Measurements from ENCODE around the gene ZKSCAN2. TPM values are rescaled to one million over a fixed set of nuclear protein-coding genes. Genes with fewer than 3 reads are reported as not detected.

The ZKSCAN2 gene
- total RNA-seq (6.8 TPM), polyA plus RNA-seq (2.4 TPM)

GRCh38 chr16:25257470-25257955 is at the start of gene ZKSCAN2:
Gene ZKSCAN2, minus strand, starts transcription at chr16:25257845. Its CDS starts 718 bp downstream, at chr16:25257127.
- WGBS: under 1% methylated on average over 69 of the region's 69 CpGs
- peak; percentile 57 for DNase-seq (ENCODE audit: extremely low spot score)
- Histone ChIP-seq H3K36me3 (ENCODE audit: insufficient read depth) (peaks cover 3% of the 10 kb centered on the region), H3K4me1 (ENCODE audit: insufficient read depth) (no peaks in the 10 kb centered on the region), H3K27ac (ENCODE audit: low read depth) (peak within 1 kb of the TSS; percentile 90), H3K4me3 (ENCODE audit: low read depth, low read length) (peak within 1 kb of the TSS; percentile 64)

GRCh38 chr16:25299792-25300590 is 42.3 kb upstream of the ZKSCAN2 start:
- 60% methylated on average over 4 of the region's 4 CpGs for WGBS
- Histone ChIP-seq H3K36me3 (ENCODE audit: insufficient read depth) (no peaks in the 10 kb centered on the region), H3K4me3 (ENCODE audit: low read depth, low read length) (no peak overlapping the region), H3K27ac (ENCODE audit: low read depth) (no peak overlapping the region), H3K4me1 (ENCODE audit: insufficient read depth) (no peaks in the 10 kb centered on the region)
- no peak for DNase-seq (ENCODE audit: extremely low spot score)

DNA sequence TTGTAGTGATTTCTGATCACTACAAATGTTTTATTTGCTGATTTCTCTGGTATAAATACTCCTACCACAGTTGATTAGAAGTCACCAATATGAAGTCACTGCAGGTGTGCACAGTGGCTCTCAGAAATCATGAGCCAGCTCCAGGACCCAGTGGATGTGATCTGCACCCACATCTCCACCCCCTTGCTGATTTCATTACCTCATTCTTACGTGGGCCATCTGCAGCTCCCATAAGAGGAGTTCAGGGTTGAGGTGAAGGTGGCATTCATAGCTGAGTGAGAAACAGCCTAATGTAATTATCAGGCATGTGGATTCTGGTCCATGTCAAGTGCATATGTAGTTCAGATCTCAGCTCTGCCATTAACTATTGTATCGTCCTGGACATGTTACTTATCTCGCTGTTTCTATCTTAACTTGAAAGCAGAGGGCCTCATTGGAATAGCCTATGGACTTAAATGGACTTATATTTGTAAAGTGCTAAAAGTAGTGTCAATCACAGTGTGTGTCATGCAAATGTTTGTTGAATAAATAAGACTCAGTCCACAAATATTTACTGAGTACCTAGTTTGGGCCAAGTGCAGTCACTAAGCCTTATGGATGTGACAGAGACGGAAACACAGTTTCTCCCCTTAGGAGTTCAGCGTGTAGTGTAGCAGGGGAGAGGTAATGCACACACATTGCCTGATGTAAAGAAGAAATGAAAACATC is 40.7 kb upstream of the ZKSCAN2 start:
- Histone ChIP-seq H3K27ac (ENCODE audit: low read depth) (no peak overlapping the region), H3K36me3 (ENCODE audit: insufficient read depth) (no peaks in the 10 kb centered on the region), H3K4me1 (ENCODE audit: insufficient read depth) (no peaks in the 10 kb centered on the region), H3K4me3 (ENCODE audit: low read depth, low read length) (no peak overlapping the region)
- WGBS: 65% methylated on average over 5 of the region's 5 CpGs
- no peak for DNase-seq (ENCODE audit: extremely low spot score)

- Histone ChIP-seq H3K27ac (ENCODE audit: low read depth) (no peak overlapping the region), H3K36me3 (ENCODE audit: insufficient read depth) (no peaks in the 10 kb centered on the region), H3K4me3 (ENCODE audit: low read depth, low read length) (no peak overlapping the region), H3K4me1 (ENCODE audit: insufficient read depth) (no peaks in the 10 kb centered on the region)
- DNase-seq (ENCODE audit: extremely low spot score): no peak
- WGBS: 77% methylated on average over 6 of the region's 6 CpGs
Measured at GRCh38 chr16:25297151-25297787, 39.6 kb upstream of the ZKSCAN2 start.

- no peaks in the 10 kb centered on the region for H3K36me3 ChIP-seq (ENCODE audit: insufficient read depth)
- no peak for DNase-seq (ENCODE audit: extremely low spot score)
- 56% methylated on average over 3 of the region's 3 CpGs for WGBS
- H3K4me1 ChIP-seq (ENCODE audit: insufficient read depth): no peaks in the 10 kb centered on the region
- no peak overlapping the region for H3K27ac ChIP-seq (ENCODE audit: low read depth)
- H3K4me3 ChIP-seq (ENCODE audit: low read depth, low read length): no peak overlapping the region
Measured at GRCh38 chr16:25291580-25291979, 33.9 kb upstream of the ZKSCAN2 start.

DNA sequence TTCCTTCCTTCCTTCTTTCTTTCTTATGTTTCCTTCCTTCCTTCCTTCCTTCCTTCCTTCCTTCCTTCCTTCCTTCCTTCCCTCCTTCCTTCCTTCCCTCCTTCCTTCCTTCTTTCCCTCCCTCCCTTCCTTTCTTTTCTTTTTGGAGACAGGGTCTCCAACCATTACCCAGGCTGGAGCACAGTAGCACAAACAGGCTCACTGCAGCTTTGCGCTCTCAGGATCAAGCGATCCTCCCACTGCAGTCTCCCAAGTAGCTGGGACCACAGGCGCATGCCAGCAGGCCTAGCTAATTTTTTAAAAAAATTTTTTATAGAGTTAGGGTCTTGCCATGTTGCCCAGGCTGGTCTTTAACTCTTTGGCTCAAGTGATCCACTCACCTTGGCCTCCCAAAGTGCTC is 31.8 kb upstream of the ZKSCAN2 start:
- H3K4me1 ChIP-seq (ENCODE audit: insufficient read depth): no peaks in the 10 kb centered on the region
- H3K36me3 ChIP-seq (ENCODE audit: insufficient read depth): no peaks in the 10 kb centered on the region
- H3K4me3 ChIP-seq (ENCODE audit: low read depth, low read length): no peak overlapping the region
- no peak overlapping the region for H3K27ac ChIP-seq (ENCODE audit: low read depth)
- WGBS: 92% methylated on average over 3 of the region's 3 CpGs
- DNase-seq (ENCODE audit: extremely low spot score): no peak

- Histone ChIP-seq H3K36me3 (ENCODE audit: insufficient read depth) (no peaks in the 10 kb centered on the region), H3K27ac (ENCODE audit: low read depth) (no peak overlapping the region), H3K4me1 (ENCODE audit: insufficient read depth) (no peaks in the 10 kb centered on the region), H3K4me3 (ENCODE audit: low read depth, low read length) (no peak overlapping the region)
- no peak for DNase-seq (ENCODE audit: extremely low spot score)
- 78% methylated on average over 7 of the region's 7 CpGs for WGBS
Measured at GRCh38 chr16:25279491-25279890, 21.8 kb upstream of the ZKSCAN2 start.

- no peaks in the 10 kb centered on the region for H3K4me1 ChIP-seq (ENCODE audit: insufficient read depth)
- DNase-seq (ENCODE audit: extremely low spot score): no peak
- H3K27ac ChIP-seq (ENCODE audit: low read depth): no peak overlapping the region
- no peaks in the 10 kb centered on the region for H3K36me3 ChIP-seq (ENCODE audit: insufficient read depth)
- no peak overlapping the region for H3K4me3 ChIP-seq (ENCODE audit: low read depth, low read length)
- 66% methylated on average over 5 of the region's 5 CpGs for WGBS
Measured at GRCh38 chr16:25271421-25271820, 13.8 kb upstream of the ZKSCAN2 start.

DNA sequence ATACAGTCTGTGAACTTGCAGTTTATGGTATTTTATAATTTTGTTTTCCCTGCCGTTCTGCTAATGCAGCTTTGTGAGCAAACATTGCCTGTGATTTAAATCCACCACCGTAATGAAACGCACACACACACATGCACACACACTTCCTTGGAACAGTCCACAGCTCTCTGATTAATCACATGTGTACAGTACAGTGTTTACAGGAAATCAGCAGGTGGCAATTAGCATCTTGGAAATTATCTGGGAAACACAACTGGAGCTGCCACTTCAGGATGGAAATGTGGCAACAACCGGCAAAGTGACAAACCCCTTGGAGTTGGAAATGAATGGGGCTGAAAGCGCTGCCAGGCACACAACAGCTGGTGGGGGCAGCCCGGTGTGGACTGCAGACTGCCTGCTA is 12.9 kb upstream of the ZKSCAN2 start:
- no peak for DNase-seq (ENCODE audit: extremely low spot score)
- Histone ChIP-seq H3K4me3 (ENCODE audit: low read depth, low read length) (no peak overlapping the region), H3K4me1 (ENCODE audit: insufficient read depth) (no peaks in the 10 kb centered on the region), H3K36me3 (ENCODE audit: insufficient read depth) (no peaks in the 10 kb centered on the region), H3K27ac (ENCODE audit: low read depth) (no peak overlapping the region)
- 73% methylated on average over 6 of the region's 6 CpGs for WGBS

- no peaks in the 10 kb centered on the region for H3K4me1 ChIP-seq (ENCODE audit: insufficient read depth)
- no peak overlapping the region for H3K4me3 ChIP-seq (ENCODE audit: low read depth, low read length)
- no peak for DNase-seq (ENCODE audit: extremely low spot score)
- H3K27ac ChIP-seq (ENCODE audit: low read depth): no peak overlapping the region
- 89% methylated on average over 1 of the region's 1 CpG for WGBS
- H3K36me3 ChIP-seq (ENCODE audit: insufficient read depth): no peaks in the 10 kb centered on the region
Measured at GRCh38 chr16:25269879-25270278, 12.2 kb upstream of the ZKSCAN2 start.

DNA sequence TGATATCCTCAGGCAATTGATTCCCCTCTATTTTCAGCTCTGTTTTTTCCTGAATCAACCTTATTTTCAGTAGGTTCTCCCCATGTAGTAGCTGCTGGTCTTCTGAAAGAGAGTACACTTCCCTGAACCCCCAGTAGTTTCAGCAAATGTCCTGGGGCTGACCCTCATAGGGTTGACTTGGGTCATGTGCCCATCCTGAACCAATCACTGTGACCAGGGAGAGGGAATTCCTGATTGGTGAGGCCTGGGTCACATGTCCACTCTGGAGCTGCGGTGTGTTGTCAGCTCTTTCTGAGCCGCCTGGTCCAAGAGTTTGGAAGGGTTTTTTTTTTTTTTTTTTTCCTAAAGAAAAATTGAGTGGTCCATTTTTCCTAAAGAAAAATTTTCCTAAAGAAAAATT is 8.3 kb upstream of the ZKSCAN2 start:
- no peak overlapping the region for H3K4me3 ChIP-seq (ENCODE audit: low read depth, low read length)
- no peak for DNase-seq (ENCODE audit: extremely low spot score)
- WGBS: 96% methylated on average over 2 of the region's 2 CpGs

GRCh38 chr16:25264597-25264996 is 7.0 kb upstream of the ZKSCAN2 start:
- H3K27ac ChIP-seq (ENCODE audit: low read depth): no peak overlapping the region
- no peaks in the 10 kb centered on the region for H3K36me3 ChIP-seq (ENCODE audit: insufficient read depth)
- 84% methylated on average over 2 of the region's 2 CpGs for WGBS
- no peaks in the 10 kb centered on the region for H3K4me1 ChIP-seq (ENCODE audit: insufficient read depth)
- no peak for DNase-seq (ENCODE audit: extremely low spot score)
- H3K4me3 ChIP-seq (ENCODE audit: low read depth, low read length): no peak overlapping the region

More for the DNA sequence above, 8.3 kb upstream of the ZKSCAN2 start:
- no peaks in the 10 kb centered on the region for H3K36me3 ChIP-seq (ENCODE audit: insufficient read depth)
- H3K27ac ChIP-seq (ENCODE audit: low read depth): no peak overlapping the region
- H3K4me1 ChIP-seq (ENCODE audit: insufficient read depth): no peaks in the 10 kb centered on the region

DNA sequence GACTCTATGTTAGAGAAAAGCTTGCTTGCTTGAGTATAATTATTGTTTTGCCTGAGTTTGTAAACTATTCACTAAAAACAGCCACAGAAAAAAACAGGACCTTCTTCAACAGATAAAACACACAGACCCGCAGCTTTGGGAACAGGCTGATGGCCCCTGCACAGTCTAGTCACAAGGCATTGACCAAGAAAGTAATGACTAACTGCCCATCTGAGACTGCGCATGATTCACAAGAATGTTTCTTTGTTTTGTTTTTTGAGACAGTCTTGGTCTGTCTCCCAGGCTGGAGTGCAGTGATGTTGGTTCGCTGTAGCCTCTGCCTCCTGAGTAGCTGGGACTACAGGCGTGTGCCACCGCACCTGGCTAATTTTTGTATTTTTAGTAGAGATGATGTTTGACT is 2.8 kb upstream of the ZKSCAN2 start:
- WGBS: 84% methylated on average over 5 of the region's 5 CpGs
- no peak overlapping the region for H3K27ac ChIP-seq (ENCODE audit: low read depth)
- H3K4me3 ChIP-seq (ENCODE audit: low read depth, low read length): no peak overlapping the region
- H3K36me3 ChIP-seq (ENCODE audit: insufficient read depth): no peaks in the 10 kb centered on the region
- no peak for DNase-seq (ENCODE audit: extremely low spot score)
- H3K4me1 ChIP-seq (ENCODE audit: insufficient read depth): no peaks in the 10 kb centered on the region

- H3K4me3 ChIP-seq (ENCODE audit: low read depth, low read length): no peak overlapping the region
- no peaks in the 10 kb centered on the region for H3K4me1 ChIP-seq (ENCODE audit: insufficient read depth)
- 34% methylated on average over 4 of the region's 4 CpGs for WGBS
- no peak for DNase-seq (ENCODE audit: extremely low spot score)
- H3K27ac ChIP-seq (ENCODE audit: low read depth): no peak overlapping the region
- peaks cover 3% of the 10 kb centered on the region for H3K36me3 ChIP-seq (ENCODE audit: insufficient read depth)
Measured at GRCh38 chr16:25258861-25259179, 1.2 kb upstream of the ZKSCAN2 start.

All from urinary bladder (tissue), 4 donors.